HG03039 (cell line): ENCODE data around the gene NSD1.
A peak's percentile ranks its signal among the peaks of the same experiment; 100 is the strongest.

Experiments
- ATAC-seq: cut with Tn5 transposase; IDR thresholded peaks from one replicate; pipeline ENCODE4 v1.9.1; 2021; ENCODE audit warnings: mild to moderate bottlenecking, moderate library complexity; ENCODE audit not compliant: unreplicated experiment

The NSD1 gene

DNA sequence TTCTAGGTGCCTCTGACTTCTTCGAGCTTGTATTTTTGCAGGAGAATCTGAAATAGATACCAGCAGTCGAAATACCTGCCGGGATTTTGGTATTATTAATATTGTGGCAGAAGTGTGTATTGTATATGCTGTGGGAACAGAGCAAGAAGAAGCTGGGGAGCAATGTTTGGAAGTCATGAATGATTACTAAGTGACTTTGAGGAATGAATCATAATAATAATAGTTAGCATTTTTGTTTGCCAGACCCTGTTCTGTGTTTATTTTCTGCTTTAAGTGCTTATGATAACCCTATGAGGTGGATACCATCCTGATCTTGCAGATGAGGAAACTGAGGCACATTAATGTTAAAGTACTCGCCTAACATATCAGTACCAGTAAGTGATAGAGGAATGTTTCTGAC lies 137.5 kb downstream of the NSD1 start:
- ATAC-seq, result no peak

DNA sequence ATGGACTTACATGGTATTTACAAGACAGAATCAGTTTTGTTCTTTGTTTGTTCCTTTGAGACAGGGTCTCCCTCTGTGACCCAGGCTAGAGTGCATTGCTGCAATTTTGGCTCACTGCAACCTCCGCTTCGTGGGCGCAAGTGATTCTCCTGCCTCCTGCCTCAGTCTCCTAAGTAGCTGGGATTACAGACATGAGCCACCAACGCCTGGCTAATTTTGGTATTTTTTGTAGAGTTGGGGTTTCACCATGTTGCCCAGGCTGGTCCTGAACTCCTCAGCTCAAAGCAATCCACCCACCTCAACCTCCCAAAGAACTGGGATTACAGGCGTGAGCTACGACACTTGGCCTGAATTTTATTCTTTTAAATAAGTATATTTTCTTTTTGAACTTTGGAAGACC lies 142.3 kb downstream of the NSD1 start:
- ATAC-seq, result no peak

DNA sequence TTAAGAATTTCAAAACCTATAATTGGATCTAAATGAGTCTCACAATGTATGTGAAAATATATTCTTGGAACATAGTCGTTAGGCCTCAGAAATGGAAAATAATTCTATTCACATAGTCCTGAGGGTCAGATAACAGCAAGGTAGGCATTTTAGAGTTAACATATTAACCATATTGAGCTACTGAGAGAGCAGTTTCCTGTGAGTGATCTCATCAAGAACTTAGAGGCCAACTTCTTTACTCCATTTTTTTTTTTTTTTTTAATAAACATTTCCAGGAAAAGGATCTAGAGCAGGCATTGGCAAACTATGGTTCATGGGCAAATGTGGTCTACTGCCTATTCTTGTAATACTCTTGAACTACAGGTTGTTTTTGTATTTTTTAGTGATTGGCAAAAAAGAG lies 143.3 kb downstream of the NSD1 start:
- no peak for ATAC-seq

DNA sequence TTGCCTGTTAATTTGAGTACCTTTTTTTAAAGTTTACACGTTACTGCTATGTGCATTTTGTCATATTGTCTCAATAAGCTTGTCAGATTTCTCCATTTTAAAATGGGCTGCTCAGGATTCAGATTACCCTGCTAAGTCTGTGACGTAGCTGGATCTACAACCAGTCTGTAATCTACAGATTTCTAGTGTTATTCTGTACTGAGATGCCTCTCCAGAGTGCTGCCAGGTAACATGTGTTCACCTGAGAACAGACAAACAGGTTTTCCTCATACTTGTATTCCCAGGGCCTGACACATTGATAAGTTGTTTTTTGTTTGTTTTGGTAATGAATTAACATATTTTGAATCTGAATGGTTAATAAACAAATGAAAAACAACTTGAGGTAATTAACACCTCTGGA lies 154.6 kb downstream of the NSD1 start:
- ATAC-seq, result no peak

DNA sequence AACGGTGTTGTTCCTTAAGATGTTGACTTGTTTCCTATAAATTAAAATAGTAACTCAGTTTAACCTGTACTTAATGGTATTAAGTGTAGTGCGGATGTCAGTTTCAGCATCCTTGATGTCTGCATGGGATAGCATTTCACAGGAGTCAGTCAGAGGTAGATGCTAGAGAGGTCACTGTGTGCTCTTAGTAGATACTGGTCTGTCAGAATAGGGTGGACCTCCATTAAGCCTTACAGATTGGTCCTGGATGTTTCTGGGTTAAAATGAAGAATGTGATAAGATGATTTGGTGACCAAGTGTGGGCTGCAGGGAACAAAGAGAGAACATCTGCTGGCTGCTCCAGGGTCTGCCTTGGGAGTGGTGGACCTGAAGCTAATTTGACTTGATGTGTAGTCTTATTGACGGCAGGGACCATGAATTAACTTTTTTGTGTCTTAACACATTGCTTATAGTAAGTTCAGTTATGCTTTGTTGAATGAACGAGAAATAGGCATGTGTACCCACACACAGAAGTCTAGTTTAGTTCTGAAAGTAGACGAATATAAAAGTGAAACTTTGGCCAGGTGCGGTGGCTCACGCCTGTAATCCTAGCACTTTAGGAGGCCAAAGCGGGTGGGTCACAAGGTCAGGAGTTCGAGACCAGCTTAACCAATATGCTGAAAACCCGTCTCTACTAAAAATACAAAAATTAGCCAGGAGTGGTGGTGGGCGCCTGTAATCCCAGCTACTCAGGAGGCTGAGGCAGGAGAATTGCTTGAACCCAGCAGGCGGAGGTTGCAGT lies 157.4 kb downstream of the NSD1 start:
- no peak for ATAC-seq

DNA sequence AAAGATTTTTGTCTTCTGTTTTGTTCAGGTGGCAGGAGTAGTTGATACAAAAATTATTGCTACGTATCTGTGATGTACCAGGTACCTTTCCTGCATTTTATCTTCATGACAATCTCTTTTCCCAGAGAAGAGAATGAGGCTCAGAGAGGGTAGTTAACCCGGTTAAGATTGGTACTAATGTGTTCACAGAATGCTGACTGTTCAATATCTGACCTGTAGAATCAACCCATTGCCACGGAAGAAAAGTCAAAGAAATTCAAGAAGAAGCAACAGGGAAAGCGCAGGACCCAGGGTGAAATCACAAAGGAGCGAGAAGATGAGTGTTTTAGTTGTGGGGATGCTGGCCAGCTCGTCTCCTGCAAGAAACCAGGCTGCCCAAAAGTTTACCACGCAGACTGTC lies 158.2 kb downstream of the NSD1 start:
- no peak for ATAC-seq

DNA sequence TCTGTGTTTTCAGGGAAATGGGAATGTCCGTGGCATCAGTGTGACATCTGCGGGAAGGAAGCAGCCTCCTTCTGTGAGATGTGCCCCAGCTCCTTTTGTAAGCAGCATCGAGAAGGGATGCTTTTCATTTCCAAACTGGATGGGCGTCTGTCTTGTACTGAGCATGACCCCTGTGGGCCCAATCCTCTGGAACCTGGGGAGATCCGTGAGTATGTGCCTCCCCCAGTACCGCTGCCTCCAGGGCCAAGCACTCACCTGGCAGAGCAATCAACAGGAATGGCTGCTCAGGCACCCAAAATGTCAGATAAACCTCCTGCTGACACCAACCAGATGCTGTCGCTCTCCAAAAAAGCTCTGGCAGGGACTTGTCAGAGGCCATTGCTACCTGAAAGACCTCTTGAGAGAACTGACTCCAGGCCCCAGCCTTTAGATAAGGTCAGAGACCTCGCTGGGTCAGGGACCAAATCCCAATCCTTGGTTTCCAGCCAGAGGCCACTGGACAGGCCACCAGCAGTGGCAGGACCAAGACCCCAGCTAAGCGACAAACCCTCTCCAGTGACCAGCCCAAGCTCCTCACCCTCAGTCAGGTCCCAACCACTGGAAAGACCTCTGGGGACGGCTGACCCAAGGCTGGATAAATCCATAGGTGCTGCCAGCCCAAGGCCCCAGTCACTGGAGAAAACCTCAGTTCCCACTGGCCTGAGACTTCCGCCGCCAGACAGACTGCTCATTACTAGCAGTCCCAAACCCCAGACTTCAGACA lies 160.4 kb downstream of the NSD1 start:
- no peak for ATAC-seq

DNA sequence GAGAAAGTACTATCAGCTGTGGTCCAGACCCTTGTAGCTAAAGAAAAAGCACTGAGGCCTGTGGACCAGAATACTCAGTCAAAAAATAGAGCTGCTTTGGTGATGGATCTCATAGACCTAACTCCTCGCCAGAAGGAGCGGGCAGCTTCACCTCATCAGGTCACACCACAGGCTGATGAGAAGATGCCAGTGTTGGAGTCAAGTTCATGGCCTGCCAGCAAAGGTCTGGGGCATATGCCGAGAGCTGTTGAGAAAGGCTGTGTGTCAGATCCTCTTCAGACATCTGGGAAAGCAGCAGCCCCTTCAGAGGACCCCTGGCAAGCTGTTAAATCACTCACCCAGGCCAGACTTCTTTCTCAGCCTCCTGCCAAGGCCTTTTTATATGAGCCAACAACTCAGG lies 161.1 kb downstream of the NSD1 start:
- ATAC-seq, result no peak

DNA sequence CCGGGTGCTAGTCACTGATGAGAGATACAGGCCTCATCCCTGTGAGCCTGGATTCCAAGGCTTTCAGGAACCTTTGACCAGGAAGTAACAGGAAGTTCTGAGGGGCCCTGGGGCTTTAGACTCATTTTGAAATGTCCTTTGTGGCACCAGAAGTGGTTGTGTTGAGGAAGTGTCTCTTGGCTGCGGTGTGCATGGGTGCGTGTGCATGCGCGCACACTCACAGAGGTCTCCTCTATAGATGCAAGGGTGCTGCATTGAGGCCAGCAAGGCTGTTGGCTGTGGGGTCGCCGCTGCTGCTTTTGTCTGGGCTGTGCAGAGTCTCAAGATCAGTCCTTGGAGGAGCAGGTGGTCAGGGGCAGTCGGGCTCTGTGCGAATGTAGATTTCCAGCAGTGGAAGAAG lies 162.4 kb downstream of the NSD1 start:
- ATAC-seq, result no peak

DNA sequence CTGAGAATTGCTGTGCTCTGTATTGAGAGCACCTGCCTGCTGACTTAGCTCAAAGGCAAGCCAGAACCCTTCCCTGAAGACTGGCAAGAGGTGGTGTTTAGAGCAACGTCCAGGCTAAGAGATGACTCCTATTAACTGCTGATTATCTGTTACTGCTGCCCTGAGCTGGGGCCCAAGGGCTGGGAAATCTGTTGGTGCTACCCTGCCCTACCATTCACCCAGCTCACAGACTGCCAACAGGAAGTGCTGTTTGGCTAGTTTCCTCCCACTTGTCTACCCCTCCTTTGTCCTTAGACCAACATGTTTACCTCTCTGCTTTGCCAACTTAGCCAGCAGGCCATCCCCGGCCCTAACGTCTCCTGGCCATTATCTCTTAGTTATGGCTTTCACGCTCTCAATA lies 163.0 kb downstream of the NSD1 start:
- no peak for ATAC-seq

DNA sequence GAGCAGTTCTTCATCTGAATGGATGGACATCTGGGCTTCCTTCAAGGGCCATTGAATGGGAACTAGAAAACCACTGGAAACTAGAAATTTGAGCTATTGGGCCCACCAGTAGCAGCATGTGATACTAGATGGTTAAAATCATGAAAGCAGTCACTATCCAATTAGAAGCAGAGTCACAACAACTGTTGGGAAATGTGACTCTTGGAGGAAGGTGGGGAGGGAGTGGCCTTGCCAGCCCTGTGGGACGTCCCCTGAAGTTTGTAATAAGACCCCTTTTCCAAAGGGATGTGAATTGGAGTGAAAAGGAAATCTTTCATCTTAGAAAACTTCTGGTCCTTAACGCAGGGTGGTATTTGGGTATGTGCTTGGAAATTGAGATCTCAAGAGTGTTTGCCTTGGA lies 164.3 kb downstream of the NSD1 start:
- ATAC-seq, result no peak

DNA sequence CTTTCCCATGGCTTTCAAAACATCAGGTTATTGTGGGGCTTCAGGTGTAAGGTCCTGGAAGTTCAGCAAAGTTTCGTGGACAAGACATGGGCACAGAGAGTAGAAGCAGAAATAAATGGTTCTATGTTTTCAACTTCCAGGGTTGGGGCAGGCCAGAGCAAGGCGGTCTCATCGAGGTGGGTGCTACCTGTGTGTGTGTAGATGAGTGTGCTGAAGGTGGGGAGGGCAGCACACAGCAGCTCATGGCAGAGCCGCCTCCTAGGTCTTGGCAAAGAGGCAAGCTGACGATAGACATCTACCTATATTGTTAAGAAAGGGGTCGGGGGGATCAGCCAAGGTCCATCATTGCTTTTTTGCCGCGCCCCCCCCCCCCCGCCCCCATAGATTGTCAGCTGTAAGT lies 166.1 kb downstream of the NSD1 start:
- ATAC-seq, result no peak

DNA sequence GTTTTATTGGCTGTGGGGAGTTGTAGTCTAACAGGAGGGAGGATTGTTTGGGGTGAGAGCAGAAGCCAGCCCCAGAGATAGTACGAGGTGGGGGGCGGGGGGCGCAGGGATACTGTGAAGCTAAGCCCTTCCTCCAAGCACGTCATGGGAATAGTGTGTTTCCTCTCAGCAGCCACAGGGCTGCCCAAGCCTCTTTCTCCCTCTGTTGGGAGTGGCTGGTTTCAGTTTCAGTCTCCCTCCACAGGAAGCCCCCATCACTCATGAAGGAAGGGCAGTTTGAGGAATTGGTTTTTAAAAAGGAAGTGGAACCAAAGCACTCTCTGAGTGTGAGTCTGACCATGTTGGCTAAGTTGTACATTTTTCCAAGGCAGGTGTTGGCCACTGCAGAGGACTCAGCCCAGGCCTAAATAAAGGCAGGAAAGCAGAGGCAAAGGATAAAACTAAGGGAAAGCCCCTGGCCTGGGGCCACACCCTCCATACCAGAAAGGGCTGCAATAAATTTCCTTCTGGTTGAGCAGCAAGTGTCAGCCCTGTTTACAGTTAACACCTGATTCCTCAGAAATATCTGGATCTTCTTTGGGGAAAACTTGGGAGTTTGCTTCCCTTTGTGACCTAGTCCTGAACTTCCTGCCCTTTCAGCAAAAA lies 166.8 kb downstream of the NSD1 start:
- ATAC-seq, result peak; percentile 36

DNA sequence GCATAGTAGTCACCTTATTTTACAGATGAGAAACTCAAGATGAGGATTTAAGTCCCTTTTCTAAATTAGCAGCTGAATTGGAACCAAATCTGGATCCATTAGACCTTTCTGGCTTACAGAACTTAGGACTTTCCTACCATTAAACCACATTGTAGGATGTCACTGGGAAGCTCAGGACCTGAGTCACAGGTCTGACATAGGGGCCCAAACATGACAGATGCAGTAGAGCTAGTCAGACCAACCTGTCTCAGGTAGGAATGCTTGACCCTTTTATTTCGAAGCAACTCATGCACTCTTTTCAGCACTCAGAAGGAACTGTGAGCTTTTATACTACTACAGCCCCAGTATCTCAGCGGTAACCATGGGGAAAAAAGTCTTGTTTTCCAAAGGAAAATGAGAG lies 167.4 kb downstream of the NSD1 start:
- no peak for ATAC-seq

DNA sequence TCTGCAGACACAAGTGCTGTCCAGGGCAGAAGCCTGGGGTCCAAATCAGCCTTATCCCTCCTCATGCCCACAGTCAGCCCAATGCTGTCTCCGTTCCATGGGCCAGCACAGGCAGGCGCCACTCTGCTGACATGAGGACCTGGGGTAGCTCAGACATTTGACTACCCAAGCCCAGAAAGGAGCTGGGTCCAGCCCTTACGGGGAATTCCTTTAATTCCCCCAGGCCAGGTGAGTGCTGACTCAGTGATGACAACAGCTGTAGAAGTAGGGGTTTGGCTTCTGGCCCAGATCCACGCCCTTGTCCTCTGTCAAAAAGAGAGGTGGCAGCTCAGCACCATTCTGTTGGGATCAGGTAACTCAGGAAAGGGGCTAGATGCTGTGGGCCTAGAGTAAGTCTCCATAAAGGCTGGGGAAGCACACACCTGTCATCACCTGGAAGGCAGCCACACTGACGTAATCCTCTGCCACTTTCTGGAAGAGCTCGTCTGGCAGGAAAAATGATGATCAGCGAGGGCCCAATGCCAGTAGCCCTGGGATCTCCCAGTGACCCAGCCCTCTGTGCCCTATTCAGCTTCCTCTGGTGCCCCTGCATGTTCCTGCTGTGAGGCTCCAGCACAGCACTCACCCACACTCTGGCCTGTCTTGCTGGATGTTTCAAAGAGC lies 168.1 kb downstream of the NSD1 start:
- no peak for ATAC-seq

DNA sequence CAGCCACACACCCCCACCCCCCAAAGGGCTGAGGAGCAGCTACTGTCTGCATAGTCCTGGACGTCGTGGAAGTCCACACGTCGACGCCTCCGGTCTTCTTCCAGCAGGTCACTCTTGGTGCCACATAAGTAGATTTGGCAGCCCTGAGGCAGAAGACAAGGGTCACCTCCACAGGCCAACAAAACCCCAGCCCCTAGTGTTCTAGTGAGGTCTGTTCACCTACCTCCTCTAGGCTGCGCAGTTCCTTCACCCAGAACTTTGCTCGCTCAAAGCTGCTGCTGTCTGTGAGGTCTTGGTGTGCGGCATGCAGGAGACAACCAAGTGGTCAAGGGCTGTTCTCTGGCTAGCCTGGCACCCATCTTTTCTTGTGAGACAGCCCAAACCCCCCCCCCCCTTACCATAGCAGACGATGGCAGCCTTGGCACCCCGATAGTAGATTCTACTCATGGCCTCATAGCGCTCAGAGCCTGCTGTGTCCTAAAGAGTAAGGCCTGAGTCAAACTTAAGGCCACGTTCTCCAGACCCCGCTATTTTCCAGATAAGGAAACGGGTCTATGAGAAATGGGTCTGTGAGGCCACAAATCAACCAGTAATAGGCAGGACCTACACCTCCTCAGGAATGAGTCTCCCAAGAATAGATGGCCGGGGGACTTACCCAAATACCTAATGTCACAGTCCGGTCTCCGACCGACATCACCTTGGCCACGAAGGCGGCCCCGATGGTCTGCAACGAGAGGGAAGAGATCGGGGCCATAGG lies 169.0 kb downstream of the NSD1 start:
- ATAC-seq, result no peak

DNA sequence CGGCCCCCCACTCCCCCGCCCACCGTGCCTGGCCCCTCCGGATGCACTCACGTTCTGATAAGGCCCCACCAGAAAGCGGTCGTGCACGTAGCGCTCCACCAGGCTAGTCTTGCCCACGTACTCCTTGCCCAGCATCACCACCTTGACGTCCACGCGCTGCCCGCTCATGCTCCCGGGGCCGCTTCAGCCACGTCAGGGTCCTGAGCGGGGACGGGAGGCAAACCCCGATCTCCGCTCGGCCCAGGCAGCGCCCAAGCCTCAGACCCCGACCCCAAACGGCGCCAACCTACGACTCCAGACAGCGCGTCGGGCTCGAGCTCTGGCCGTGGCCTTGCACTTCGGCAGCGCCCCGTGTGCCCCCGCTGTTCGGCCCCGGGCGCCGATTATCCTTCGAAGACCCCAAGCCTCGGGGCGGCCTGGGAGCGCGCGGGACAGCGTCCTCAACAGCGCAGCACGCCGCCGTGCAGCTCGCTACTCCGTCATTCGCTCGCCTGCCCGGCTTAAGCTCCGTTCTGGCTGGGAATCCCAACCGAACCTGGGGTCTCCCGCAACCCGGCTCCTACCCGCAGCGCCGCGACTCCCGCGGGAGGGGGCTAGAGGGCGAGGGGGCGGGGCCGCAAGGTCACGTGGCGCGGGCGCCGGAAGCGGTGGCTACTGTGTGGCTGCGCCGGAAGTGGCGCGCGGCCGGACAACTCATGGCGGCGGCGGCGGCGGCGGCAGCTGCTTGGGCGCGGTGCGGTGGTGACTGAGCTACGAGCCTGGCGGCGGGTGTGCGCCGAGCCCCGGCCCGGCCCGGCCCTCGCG lies 169.8 kb downstream of the NSD1 start, which contains the start of the genes PRELID1 and RAB24:
Gene PRELID1, plus strand, starts transcription at position 679 of the 804 bp plus-strand sequence. CDS start 187 bp downstream, outside the sequence.
Gene RAB24, minus strand, starts transcription at position 599 of the 804 bp plus-strand sequence. Its CDS starts 431 bp downstream, at position 168.
- peak; percentile 61 for ATAC-seq

DNA sequence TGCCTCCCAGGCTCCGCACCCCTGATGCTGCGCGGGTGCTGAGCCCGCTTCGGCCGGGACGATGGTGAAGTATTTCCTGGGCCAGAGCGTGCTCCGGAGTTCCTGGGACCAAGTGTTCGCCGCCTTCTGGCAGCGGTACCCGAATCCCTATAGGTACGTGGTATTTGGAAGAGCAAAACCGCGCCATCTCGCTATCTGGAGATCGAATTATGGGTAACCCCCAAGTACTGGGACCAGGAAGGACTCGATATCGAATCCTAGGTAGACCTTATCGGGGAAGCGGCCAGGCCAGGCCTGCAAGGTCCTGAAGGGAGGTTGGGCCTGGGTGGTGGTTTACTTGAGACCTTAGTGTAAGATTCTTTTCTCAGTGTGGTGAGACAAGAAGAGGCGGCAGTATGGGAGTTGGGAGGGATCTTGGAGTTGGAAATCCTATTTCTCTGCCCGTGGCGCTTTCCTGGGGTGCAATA lies 170.4 kb downstream of the NSD1 start:
- ATAC-seq, result no peak

DNA sequence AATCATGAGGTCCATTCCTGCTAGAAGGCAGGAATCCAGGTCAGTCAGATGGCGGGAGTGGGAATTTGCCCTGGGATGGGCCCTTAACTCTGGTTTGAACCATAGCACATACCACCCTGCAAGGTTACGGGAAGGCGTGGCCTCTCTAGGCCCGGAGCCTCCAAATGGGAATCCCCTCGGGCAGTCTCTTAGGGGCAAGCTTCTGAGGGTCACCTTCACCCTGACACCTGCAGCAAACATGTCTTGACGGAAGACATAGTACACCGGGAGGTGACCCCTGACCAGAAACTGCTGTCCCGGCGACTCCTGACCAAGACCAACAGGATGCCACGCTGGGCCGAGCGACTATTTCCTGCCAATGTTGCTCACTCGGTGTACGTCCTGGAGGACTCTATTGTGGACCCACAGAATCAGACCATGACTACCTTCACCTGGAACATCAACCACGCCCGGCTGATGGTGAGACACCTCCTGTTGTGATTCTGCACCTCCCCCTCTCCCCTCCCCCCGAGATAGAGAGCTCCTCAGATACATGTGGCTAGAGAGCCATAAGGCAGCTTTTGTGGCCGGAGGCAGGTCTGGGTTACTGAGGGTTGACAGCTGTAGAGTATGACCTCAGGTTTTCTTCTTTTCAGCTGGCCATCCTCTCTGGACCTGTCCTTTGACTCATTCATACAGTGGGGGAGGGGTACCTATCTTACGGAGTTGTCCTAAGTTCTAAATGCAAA lies 171.0 kb downstream of the NSD1 start:
- ATAC-seq, result no peak
